ENCODE data around the gene ERC1.

DNA sequence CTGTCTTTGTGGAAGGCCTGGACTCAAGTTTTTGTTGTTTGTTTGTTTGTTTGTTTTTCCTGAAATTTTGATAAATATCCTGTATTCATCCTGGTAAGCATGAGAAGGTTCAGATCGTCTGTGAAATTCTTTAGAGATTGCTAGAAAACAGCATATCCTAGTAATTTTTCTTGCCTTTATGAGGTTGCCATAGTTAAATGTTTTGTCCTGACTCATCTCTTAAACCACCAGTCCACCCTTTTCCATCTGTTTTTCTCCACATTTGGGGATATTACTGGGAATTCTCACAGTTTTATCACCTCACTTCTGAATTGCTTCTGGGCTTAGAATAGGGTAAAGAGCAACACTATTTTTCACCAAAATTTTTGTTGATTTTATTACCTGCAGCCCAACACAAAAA, 355.1 kb downstream of the ERC1 start:
- TF ChIP-seq, protein P1, sequence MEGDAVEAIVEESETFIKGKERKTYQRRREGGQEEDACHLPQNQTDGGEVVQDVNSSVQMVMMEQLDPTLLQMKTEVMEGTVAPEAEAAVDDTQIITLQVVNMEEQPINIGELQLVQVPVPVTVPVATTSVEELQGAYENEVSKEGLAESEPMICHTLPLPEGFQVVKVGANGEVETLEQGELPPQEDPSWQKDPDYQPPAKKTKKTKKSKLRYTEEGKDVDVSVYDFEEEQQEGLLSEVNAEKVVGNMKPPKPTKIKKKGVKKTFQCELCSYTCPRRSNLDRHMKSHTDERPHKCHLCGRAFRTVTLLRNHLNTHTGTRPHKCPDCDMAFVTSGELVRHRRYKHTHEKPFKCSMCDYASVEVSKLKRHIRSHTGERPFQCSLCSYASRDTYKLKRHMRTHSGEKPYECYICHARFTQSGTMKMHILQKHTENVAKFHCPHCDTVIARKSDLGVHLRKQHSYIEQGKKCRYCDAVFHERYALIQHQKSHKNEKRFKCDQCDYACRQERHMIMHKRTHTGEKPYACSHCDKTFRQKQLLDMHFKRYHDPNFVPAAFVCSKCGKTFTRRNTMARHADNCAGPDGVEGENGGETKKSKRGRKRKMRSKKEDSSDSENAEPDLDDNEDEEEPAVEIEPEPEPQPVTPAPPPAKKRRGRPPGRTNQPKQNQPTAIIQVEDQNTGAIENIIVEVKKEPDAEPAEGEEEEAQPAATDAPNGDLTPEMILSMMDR (IDR thresholded peaks at IDR 0.05) = no peak
- TF ChIP-seq, protein P2, sequence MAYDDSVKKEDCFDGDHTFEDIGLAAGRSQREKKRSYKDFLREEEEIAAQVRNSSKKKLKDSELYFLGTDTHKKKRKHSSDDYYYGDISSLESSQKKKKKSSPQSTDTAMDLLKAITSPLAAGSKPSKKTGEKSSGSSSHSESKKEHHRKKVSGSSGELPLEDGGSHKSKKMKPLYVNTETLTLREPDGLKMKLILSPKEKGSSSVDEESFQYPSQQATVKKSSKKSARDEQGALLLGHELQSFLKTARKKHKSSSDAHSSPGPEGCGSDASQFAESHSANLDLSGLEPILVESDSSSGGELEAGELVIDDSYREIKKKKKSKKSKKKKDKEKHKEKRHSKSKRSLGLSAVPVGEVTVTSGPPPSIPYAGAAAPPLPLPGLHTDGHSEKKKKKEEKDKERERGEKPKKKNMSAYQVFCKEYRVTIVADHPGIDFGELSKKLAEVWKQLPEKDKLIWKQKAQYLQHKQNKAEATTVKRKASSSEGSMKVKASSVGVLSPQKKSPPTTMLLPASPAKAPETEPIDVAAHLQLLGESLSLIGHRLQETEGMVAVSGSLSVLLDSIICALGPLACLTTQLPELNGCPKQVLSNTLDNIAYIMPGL (CRISPR knock-in tag; IDR thresholded peaks at IDR 0.05; ENCODE audit: borderline replicate concordance) = no peak
- TF ChIP-seq RCOR1 (IDR thresholded peaks at IDR 0.05; ENCODE audit: low read depth, low read length) = no peak
- no peak for TF ChIP-seq CBX2 (IDR thresholded peaks at IDR 0.05; ENCODE audit: borderline replicate concordance, low read depth)
- TF ChIP-seq, protein P3, sequence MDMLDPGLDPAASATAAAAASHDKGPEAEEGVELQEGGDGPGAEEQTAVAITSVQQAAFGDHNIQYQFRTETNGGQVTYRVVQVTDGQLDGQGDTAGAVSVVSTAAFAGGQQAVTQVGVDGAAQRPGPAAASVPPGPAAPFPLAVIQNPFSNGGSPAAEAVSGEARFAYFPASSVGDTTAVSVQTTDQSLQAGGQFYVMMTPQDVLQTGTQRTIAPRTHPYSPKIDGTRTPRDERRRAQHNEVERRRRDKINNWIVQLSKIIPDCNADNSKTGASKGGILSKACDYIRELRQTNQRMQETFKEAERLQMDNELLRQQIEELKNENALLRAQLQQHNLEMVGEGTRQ (IDR thresholded peaks at IDR 0.05) = no peak
- no peak for TF ChIP-seq HOXA7 (CRISPR knock-in tag; IDR thresholded peaks at IDR 0.05)
- TF ChIP-seq NFE2L2 (conservative IDR thresholded peaks at IDR 0.05; ENCODE audit: low read length) = no peak
- no peak for TF ChIP-seq RNF2 (IDR thresholded peaks at IDR 0.05; ENCODE audit: borderline replicate concordance, low read depth)
- TF ChIP-seq, protein P4, sequence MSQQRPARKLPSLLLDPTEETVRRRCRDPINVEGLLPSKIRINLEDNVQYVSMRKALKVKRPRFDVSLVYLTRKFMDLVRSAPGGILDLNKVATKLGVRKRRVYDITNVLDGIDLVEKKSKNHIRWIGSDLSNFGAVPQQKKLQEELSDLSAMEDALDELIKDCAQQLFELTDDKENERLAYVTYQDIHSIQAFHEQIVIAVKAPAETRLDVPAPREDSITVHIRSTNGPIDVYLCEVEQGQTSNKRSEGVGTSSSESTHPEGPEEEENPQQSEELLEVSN (IDR thresholded peaks at IDR 0.05; ENCODE audit: borderline replicate concordance, low read depth) = no peak
- TF ChIP-seq SMC3 (IDR thresholded peaks at IDR 0.05) = no peak
